Brain pericyte (primary cell): ENCODE measurements around the gene RINT1.

ENCODE experiments used
- DNase-seq: peaks from one replicate; pipeline ENCODE4 v3.0.0-alpha.2; 2012; ENCODE audit warnings: low read depth, low spot score

Gene RINT1

GRCh38 chr7:105599551-105599950 is 67.5 kb downstream of the RINT1 start:
- no peak for DNase-seq

DNA sequence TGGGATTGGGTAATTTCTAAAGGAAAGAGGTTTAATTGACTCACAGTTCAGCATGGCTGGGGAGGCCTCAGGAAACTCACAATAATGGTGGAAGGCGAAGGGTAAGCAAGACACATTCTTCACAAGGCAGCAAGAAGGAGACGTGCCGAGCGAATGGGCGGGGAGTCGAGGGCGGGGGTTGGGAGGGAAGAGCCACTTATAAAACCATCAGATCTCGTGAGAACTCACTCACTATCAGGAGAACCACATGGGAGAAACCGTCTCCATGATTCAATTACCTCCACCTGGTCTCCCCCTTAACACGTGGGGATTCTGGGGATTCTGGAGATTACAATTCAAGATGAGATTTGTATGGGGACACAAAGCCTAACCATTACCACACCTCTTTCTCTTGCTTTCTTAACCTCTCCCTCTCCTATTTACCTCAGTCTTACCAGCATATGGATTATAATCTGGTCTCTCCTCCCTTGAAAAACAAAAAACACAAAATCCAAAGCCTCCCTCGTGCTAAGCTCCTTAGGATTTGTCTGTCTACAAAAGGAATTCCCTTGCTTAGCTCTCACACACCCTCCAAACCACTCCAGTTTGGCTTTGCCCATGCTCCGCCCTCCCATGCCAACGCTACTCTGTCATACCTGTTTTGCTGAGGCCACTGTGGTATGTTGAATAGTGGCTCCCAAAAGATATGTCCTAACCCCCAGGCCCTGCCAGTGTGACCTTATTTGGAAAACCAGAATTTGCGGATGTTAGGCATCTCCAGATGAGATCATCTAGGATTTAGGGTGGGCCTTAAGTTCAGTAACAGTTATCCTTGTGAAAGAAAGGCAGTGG is 68.9 kb downstream of the RINT1 start:
- no peak for DNase-seq

DNA sequence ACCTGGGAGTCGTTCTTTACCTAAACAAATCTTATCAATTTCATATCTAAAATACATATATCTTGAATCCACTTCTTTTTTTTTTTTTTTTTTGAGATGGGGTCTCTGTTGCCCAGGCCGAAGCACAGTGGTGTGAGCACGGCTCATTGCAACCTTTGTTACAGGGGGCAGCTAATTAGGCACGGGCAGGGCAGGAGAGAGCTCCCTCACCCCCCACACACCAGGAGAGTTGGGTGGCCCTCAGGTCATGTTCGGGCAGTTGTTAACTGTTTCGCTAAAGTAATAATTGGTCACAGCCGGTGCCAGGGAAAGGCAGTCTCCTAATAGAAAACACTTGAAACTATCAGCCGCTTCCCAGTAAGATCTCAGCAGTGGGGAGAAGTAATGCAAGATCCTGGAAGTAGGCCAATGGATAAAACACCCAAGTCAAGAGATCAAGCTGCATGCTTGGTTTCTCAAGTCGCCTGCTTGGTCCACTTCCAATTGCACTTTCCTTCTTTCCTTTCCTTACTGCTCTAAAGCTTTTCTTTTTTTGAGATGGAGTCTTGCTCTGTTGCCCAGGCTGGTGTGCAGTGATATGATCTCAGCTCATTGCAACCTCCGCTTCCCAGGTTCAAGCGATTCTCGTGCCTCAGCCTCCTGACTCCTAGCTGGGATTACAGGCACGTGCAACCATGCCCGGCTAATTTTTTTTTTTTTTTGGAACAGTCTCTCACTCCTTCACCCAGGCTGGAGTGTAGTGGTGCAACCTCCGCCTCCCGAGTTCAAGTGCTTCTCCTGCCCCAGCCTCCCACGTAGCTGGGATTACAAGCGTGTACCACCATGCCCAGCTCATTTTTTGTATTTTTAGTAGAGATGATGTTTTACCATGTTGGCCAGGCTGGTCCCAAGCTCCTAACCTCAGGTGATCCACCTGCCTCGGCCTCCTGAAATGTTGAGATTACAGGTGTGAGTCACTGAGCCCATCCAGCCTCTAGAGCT is 70.6 kb downstream of the RINT1 start:
- no peak for DNase-seq

DNA sequence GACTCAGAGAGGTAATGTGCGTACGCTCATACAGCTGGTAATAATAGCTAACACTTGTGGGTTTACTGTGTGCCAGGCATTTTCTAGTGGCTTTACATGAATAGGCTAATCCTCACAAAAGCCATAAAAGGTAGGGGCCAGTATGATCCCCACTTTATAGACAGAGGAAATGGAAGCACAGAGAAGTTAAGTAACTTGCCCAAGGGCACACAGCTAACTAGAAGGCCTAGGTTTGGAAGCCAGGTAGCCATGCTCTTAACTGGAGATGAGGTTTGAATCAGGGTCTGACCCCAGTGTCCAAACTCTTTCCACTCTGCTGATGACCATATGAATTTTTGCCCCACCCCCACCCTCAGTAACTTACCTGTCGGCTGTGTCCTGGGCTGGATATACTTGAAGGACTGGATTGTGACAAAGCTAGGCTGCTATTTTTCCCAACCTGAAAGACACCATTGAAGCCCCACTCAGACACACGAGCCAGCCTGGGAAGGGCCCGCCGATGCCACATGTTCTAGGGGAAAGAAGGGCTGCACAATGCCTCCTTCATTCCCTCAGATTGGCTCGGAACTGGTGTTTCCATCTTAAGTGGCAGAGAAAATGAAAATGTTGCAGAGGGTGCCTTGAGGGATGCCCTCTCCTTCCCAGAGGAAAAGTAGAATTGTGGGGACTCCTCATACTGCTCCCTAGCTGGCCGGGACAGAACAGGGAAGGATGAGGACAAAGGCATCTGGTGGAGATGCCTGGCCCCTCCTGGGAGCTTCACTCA is 78.3 kb downstream of the RINT1 start:
- DNase-seq = no peak

DNA sequence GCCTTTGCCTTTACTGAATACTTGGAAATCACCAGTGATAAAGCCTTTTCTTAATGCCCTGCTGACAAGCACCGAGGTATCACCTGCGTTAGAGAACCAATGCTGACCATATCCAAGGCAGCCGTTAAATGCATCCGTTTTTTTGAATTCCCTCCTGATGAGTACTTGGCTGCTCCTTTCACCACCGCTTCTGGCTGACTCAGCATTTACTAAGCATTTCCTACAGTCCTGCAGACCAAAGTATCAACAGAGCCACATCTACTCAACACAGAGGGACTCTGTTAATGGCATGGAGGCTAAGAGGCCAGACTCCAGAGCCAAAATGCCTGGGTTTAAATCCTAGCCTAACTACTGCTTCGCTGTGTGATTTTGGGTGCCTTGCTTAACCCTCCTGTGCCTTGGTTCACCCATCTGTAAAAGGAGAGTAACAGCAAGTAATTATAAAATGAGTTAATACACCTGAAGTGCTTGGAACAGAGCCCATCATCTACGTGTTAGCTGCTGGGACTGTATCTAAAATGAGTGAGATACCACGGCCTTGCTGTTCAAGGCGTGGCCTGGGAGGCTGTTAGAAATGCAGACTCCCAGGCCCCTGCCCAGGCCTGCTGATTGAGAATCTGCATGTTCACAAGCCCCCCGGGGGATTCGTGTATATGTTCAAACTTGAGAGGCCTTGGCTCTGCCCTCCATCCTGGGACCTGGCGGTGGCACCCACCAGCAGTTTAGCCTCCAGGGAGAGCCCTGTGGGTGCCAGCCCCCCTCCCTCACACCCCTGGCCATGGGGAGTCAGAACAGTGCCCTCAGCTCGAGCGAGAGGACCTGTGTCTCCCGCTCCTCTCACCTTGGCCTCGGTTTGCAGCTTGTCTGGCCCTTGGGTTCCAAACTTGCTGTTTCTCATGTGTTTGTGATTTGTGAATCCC is 80.1 kb downstream of the RINT1 start:
- DNase-seq = no peak

- no peak for DNase-seq
Observed at GRCh38 chr7:105612806-105613205, 80.8 kb downstream of the RINT1 start.

DNA sequence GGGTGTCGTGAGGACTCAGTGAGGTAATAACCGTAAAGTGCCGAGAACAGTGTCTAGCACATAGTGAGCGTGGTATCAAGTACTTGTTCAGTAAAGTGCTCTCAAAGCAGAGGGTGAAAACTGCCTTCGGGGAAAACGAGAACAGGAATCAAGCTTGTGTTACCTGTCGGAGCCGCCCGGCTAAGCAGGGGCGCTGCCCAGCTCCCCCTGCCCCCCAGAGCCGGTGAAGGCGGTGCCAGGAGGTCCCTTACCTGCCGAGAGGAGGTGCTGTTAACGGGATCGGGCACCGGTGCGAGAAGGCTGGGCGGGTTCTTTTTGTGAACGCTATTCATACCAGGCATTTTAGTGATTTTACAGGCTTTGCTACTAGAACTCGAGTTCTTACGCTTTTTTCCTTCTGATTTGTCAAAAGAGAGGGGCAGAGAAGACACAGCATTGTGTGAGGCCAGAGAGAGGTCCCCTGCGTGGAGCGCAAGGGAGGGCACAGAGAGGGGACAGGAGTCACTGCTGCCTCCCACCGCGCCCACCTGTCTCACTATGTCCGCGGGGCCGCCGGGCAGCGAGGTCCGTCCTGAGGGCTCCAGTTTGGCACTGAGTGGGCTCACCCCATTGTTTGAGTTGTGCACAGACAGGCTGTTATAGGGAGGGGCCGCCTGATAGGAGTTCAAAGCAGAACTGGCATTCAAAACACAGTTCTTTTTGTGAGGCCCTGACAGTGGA is 81.8 kb downstream of the RINT1 start:
- no peak for DNase-seq

DNA sequence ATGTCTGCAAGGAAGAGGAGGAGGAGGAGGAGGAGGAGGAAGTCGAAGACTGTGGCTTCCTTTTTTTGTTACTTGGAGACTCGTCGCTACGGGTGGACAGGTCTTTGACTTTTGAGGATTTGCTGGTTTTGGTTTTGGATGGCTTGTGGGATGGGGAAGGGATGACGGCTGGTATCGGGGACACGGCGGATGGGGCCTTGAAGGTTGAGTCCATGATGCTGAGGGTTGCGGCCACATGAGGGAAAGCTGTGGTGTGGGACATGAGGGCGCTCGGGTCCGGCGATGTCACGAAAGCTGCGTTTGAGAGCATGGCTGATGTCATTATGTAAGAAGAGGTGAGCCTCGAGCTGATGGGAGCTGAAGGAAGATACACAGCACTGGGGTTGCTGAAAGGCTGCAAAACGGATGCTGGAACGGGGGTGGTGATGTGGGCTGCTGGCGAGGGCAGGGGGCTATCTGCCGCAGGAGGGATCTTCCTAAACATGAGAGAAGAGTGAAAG is 82.4 kb downstream of the RINT1 start:
- no peak for DNase-seq
